Parathyroid adenoma (tissue), 2 donors: ENCODE results near the gene TNFAIP3.

Source experiments
- H2AFZ ChIP-seq: fragments of 300-600 bp; sonication (generic); one replicate; pipeline ENCODE4 v1.7.0; 2017; ENCODE audit warnings: antibody characterized with exemption, mild to moderate bottlenecking
- H3K27ac ChIP-seq: fragments of 300-600 bp; sonication (generic); one replicate; pipeline ENCODE4 v1.7.0; 2017
- H3K27me3 ChIP-seq: fragments of 300-600 bp; sonication (generic); one replicate; pipeline ENCODE4 v1.7.0; 2017; ENCODE audit warnings: low read length; ENCODE audit not compliant: control insufficient read depth, insufficient read depth
- H3K36me3 ChIP-seq: fragments of 300-600 bp; sonication (generic); one replicate; pipeline ENCODE4 v1.7.0; 2017; ENCODE audit warnings: low read length; ENCODE audit not compliant: control insufficient read depth, insufficient read depth
- H3K4me1 ChIP-seq: fragments of 300-600 bp; sonication (generic); one replicate; pipeline ENCODE4 v1.7.0; 2017; ENCODE audit warnings: control low read depth
- H3K4me2 ChIP-seq: fragments of 300-600 bp; sonication (generic); one replicate; pipeline ENCODE4 v1.7.0; 2017; ENCODE audit warnings: low read length
- H3K4me3 ChIP-seq: fragments of 300-600 bp; sonication (generic); one replicate; pipeline ENCODE4 v1.7.0; 2017; ENCODE audit warnings: low read depth, low read length
- H3K79me2 ChIP-seq: fragments of 300-600 bp; sonication (generic); one replicate; pipeline ENCODE4 v1.7.0; 2017; ENCODE audit warnings: control low read depth
- H3K9ac ChIP-seq: fragments of 300-600 bp; sonication (generic); one replicate; pipeline ENCODE4 v1.7.0; 2017; ENCODE audit warnings: mild to moderate bottlenecking
- H3K9me3 ChIP-seq: fragments of 300-600 bp; sonication (generic); one replicate; pipeline ENCODE4 v1.7.0; 2017; ENCODE audit warnings: low read length; ENCODE audit not compliant: control insufficient read depth
- TF ChIP-seq, protein P1 (sequence below): fragments of 300-600 bp; sonication (generic); IDR thresholded peaks from one replicate; pipeline ENCODE4 v1.7.0; 2017; ENCODE audit warnings: antibody characterized with exemption, mild to moderate bottlenecking
- donor health status: primary hyperparathyroidism.

The TNFAIP3 gene

DNA sequence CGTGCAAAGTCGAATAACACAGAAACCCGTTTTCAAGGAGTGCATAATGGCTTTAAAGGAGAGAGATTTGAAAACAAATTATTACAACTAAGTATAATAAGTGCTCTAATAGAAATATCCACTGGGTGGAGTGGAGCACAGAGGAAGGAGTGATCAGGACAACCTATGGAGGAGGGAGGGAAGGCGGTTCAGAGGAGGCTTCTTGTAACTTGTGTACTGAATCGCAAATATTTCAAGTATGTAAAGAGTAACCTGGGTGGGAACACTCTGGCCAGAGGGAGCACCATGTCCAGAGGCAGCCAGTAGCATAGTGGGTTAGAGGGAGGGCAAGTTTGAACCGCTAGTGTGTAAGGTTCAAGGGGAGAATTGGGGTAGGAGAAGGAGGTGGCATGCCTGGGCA, 21.6 kb upstream of the TNFAIP3 start:
- H3K27me3 ChIP-seq: no peaks in the 10 kb centered on the region
- TF ChIP-seq, protein P1, sequence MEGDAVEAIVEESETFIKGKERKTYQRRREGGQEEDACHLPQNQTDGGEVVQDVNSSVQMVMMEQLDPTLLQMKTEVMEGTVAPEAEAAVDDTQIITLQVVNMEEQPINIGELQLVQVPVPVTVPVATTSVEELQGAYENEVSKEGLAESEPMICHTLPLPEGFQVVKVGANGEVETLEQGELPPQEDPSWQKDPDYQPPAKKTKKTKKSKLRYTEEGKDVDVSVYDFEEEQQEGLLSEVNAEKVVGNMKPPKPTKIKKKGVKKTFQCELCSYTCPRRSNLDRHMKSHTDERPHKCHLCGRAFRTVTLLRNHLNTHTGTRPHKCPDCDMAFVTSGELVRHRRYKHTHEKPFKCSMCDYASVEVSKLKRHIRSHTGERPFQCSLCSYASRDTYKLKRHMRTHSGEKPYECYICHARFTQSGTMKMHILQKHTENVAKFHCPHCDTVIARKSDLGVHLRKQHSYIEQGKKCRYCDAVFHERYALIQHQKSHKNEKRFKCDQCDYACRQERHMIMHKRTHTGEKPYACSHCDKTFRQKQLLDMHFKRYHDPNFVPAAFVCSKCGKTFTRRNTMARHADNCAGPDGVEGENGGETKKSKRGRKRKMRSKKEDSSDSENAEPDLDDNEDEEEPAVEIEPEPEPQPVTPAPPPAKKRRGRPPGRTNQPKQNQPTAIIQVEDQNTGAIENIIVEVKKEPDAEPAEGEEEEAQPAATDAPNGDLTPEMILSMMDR: no peak
- no peaks in the 10 kb centered on the region for H3K79me2 ChIP-seq
- H3K4me1 ChIP-seq: no peaks in the 10 kb centered on the region
- no peak overlapping the region for H2AFZ ChIP-seq
- no peaks in the 10 kb centered on the region for H3K9me3 ChIP-seq
- H3K27ac ChIP-seq: no peak overlapping the region
- H3K36me3 ChIP-seq: no peaks in the 10 kb centered on the region
- no peak overlapping the region for H3K4me2 ChIP-seq
- H3K9ac ChIP-seq: no peak overlapping the region
- H3K4me3 ChIP-seq: no peak overlapping the region

DNA sequence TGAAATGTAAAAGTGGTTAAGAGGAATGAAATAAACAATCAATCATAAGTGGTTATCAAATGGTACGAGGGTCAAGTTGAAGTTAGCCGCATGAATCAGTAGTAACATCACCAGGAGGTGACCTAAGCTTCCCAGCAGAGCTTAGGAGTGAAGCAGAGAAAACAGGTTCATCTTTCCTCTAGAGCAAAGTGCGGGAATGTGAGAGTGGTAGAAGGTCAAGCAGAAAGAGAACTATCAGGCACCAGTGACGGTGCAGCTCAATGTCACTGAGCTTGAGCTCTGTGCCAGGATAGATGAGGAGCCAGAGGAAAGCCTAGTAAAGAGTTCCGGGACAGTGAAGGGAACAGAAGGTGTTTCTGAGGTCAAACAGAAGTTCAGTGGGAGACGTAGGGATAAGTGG, 20.8 kb upstream of the TNFAIP3 start:
- H3K79me2 ChIP-seq: no peaks in the 10 kb centered on the region
- no peaks in the 10 kb centered on the region for H3K36me3 ChIP-seq
- H3K27me3 ChIP-seq: no peaks in the 10 kb centered on the region
- H3K9ac ChIP-seq: no peak overlapping the region
- no peak overlapping the region for H3K27ac ChIP-seq
- H3K9me3 ChIP-seq: no peaks in the 10 kb centered on the region
- no peak overlapping the region for H3K4me2 ChIP-seq
- H3K4me1 ChIP-seq: no peaks in the 10 kb centered on the region
- H3K4me3 ChIP-seq: no peak overlapping the region
- no peak overlapping the region for H2AFZ ChIP-seq
- TF ChIP-seq, protein P1: no peak

DNA sequence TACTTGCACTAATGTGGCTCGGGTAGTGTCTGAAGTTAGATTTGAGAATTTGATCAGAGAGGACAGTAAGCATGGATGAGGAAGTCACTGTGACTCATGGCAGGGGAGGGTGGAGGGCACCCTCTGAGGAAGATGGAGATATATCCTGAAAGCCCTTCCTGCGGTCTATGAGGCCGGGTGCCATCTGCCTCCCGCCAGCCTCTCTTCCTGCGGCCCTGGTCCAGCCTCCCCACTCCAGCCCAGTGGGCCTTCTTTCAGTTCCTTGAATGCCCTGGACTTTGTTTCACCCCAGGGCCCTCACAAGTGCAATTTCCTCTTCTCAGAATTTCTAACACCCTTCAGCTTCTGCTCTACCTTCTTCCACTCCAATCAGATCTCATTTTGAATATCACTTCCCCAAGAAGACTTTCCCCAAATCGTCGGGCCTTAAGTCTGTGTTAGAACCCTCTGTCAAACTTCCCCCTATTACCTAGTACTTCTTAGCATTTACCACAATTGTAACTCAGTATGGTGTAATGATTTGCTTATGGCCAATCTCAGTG, 20.2 kb upstream of the TNFAIP3 start:
- Histone ChIP-seq H3K4me2 (no peak overlapping the region), H3K36me3 (no peaks in the 10 kb centered on the region), H3K27me3 (no peaks in the 10 kb centered on the region), H3K27ac (no peak overlapping the region), H3K4me3 (no peak overlapping the region), H3K79me2 (no peaks in the 10 kb centered on the region), H3K9ac (no peak overlapping the region), H2AFZ (no peak overlapping the region), H3K4me1 (no peaks in the 10 kb centered on the region), H3K9me3 (no peaks in the 10 kb centered on the region)
- TF ChIP-seq, protein P1: no peak

DNA sequence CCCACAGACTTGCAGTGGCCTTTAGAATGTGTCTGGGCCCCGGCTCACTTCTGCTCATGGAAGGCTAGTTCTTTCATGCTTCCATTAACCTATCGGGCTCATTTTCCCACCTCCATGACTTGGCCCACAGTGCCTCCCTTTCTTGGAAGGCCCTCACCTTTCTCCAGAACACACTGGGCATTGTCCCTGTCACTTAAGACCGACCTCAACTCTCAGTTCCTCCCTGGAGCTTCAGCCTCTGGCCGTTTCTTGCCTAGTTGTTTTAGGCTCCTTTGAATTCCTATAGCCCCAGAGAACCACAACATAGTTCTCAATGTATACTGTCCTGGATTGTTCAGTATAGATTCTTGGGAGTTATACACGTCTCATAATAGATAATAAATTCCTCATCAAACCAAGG, 19.3 kb upstream of the TNFAIP3 start:
- Histone ChIP-seq H2AFZ (no peak overlapping the region), H3K36me3 (no peaks in the 10 kb centered on the region), H3K27ac (no peak overlapping the region), H3K79me2 (no peaks in the 10 kb centered on the region), H3K4me1 (no peaks in the 10 kb centered on the region), H3K4me2 (no peak overlapping the region), H3K4me3 (no peak overlapping the region), H3K27me3 (no peaks in the 10 kb centered on the region), H3K9me3 (no peaks in the 10 kb centered on the region), H3K9ac (no peak overlapping the region)
- TF ChIP-seq, protein P1: no peak

DNA sequence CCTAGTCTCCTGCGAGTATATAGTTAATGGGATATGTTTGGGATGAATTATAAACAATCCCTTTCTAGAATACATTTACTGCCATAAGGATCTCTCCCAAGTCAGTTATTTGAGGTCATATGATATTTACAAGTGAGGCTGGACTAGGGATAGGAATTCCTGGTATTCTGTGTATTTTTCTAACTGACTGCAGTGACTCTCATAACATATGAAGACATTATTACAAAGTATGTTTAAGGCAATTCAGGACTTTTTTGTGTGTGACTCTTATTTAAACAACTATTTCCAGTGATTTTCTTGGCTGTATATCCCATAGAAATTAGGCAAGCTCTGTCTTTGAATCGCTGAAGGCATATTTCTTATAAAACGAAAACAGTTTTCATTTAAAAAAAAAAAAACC, 18.4 kb upstream of the TNFAIP3 start:
- H3K27me3 ChIP-seq: no peaks in the 10 kb centered on the region
- no peak overlapping the region for H3K4me2 ChIP-seq
- H3K36me3 ChIP-seq: no peaks in the 10 kb centered on the region
- H2AFZ ChIP-seq: no peak overlapping the region
- H3K27ac ChIP-seq: no peak overlapping the region
- H3K9ac ChIP-seq: no peak overlapping the region
- TF ChIP-seq, protein P1: no peak
- no peaks in the 10 kb centered on the region for H3K9me3 ChIP-seq
- no peaks in the 10 kb centered on the region for H3K79me2 ChIP-seq
- H3K4me3 ChIP-seq: no peak overlapping the region
- H3K4me1 ChIP-seq: no peaks in the 10 kb centered on the region
